Measurements from ENCODE around the gene ANGPTL7.

The ANGPTL7 gene

DNA sequence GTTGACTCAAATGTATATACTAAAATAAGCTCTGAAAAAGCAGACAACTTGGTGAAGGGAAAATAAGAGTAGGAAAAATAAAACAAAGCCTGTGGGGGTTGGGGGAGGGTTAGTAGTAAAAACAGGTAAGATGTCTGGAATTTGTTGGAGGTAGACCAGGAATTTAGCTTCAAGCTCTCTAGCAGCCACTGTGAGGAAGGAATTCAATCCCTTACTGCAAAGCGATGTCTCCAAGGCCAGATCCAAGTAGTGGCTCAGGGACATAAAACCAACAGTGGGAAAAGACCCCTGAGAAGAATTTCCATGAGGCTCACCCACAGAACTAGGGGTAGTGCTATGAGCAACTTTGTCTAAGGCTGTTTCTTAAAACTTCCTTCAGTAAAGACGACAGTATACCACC is 7.8 kb downstream of the ANGPTL7 start:
- Histone ChIP-seq H3K36me3 (ENCODE audit: control insufficient read depth in 5 of 5, insufficient read depth in 5 of 5, low read length in 5 of 5) (peaks cover 28 to 93% (median 63%) of the 10 kb centered on the region in 5 donors), H3K9ac (ENCODE audit: low read length in 5 of 5) (no peak overlapping the region), H3K4me1 (ENCODE audit: control insufficient read depth in 5 of 5, insufficient read depth in 5 of 5, low read length in 5 of 5) (no peaks in the 10 kb centered on the region), H3K9me3 (ENCODE audit: control insufficient read depth in 5 of 5, low read length in 5 of 5) (no peaks in the 10 kb centered on the region), H3K27ac (ENCODE audit: low read depth, low read length) (no peak overlapping the region), H3K27me3 (ENCODE audit: control insufficient read depth in 5 of 5, insufficient read depth in 4 of 5, low read length in 5 of 5) (no peaks in the 10 kb centered on the region), H3K4me3 (ENCODE audit: low read depth in 1 of 5, low read length in 5 of 5) (no peak overlapping the region)

DNA sequence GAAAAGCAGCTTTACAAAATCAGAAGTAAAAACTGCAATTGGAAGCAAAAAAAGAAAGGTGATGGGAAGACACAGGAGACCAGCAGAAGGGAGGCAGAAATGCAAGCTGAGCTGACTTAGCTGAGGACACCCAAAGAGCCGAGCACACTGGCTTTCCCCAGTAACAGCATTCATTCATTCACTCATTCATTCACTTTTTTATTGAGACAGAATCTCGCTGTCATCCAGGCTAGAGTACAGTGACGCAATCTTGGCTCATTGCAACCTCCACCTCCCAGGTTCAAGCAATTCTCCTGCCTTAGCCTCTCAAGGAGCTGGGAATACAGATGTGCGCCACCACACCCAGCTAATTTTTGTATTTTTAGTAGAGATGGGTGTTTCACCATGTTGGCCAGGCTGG is 8.2 kb downstream of the ANGPTL7 start:
- H3K4me3 ChIP-seq (ENCODE audit: low read depth in 1 of 5, low read length in 5 of 5), result no peak overlapping the region
- no peaks in the 10 kb centered on the region for H3K9me3 ChIP-seq (ENCODE audit: control insufficient read depth in 5 of 5, low read length in 5 of 5)
- H3K36me3 ChIP-seq (ENCODE audit: control insufficient read depth in 5 of 5, insufficient read depth in 5 of 5, low read length in 5 of 5), result peaks cover 28 to 91% (median 63%) of the 10 kb centered on the region in 5 donors

DNA sequence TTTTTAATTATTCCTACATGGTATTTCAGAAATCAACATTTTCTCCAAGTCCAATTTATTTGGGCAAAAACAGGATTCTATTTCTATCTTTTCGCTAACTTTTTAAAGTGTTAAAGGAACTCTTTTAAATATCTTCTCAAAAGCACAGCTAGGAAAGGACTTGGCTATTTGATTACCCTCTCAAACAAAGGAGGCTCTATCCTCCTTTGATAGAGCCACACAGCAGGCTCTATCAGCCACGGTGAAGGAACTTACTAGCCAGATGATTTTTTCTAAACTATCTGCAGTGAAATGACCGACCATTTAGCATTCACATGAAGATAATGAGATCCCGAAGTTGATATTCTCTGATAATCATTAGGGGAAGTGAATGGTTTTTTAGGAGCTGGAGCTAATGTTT is 9.1 kb downstream of the ANGPTL7 start:
- no peak overlapping the region for H3K4me3 ChIP-seq (ENCODE audit: low read depth in 1 of 5, low read length in 5 of 5)
- peaks cover 28 to 91% (median 61%) of the 10 kb centered on the region in 5 donors for H3K36me3 ChIP-seq (ENCODE audit: control insufficient read depth in 5 of 5, insufficient read depth in 5 of 5, low read length in 5 of 5)
- no peaks in the 10 kb centered on the region for H3K27me3 ChIP-seq (ENCODE audit: control insufficient read depth in 5 of 5, insufficient read depth in 4 of 5, low read length in 5 of 5)
- no peaks in the 10 kb centered on the region for H3K4me1 ChIP-seq (ENCODE audit: control insufficient read depth in 5 of 5, insufficient read depth in 5 of 5, low read length in 5 of 5)
- no peaks in the 10 kb centered on the region for H3K9me3 ChIP-seq (ENCODE audit: control insufficient read depth in 5 of 5, low read length in 5 of 5)
- H3K27ac ChIP-seq (ENCODE audit: low read depth, low read length), result no peak overlapping the region
- H3K9ac ChIP-seq (ENCODE audit: low read length in 5 of 5), result no peak overlapping the region

More for the DNA sequence above, 8.2 kb downstream of the ANGPTL7 start:
- H3K27me3 ChIP-seq (ENCODE audit: control insufficient read depth in 5 of 5, insufficient read depth in 4 of 5, low read length in 5 of 5), result no peaks in the 10 kb centered on the region
- no peaks in the 10 kb centered on the region for H3K4me1 ChIP-seq (ENCODE audit: control insufficient read depth in 5 of 5, insufficient read depth in 5 of 5, low read length in 5 of 5)
- H3K9ac ChIP-seq (ENCODE audit: low read length in 5 of 5), result no peak overlapping the region
- H3K27ac ChIP-seq (ENCODE audit: low read depth, low read length), result no peak overlapping the region

DNA sequence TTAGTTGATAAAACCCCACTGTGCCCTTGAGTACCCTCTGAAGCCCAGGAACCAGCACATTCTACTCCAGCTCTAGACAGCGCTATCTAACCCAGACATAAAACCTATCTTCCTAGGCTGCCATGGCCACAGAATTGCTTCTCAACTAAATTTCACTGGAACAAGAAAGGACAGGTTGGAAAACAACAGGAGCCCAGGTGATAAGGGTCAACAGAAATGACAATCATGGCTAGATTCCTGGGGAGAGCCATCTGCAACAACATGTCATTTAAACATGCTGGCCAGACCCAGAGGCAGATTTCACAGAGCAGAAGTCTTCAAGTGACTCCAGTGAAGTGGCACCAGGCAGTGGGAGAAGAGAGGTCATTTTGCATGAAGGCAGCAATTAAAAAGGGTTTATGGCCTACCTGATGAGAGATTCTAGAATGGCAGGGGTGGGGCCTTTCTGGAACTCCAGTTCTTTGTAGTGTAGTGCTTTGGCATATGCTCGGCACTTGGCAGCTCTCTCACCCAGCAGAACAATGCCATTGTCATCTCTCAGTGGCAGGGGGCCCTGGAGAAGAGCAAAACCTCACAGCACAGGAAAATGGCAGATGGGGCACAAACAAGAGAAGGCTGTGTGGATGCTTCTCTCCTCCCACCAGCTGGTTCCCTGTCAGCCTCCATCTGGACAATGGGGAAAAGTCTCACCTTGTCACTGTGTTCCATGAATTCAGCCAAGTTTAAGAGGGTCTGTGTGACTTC is 9.9 kb downstream of the ANGPTL7 start:
- Histone ChIP-seq H3K9ac (ENCODE audit: low read length in 5 of 5) (no peak overlapping the region), H3K27me3 (ENCODE audit: control insufficient read depth in 5 of 5, insufficient read depth in 4 of 5, low read length in 5 of 5) (no peaks in the 10 kb centered on the region), H3K4me3 (ENCODE audit: low read depth in 1 of 5, low read length in 5 of 5) (no peak overlapping the region), H3K9me3 (ENCODE audit: control insufficient read depth in 5 of 5, low read length in 5 of 5) (no peaks in the 10 kb centered on the region), H3K27ac (ENCODE audit: low read depth, low read length) (no peak overlapping the region), H3K4me1 (ENCODE audit: control insufficient read depth in 5 of 5, insufficient read depth in 5 of 5, low read length in 5 of 5) (no peaks in the 10 kb centered on the region), H3K36me3 (ENCODE audit: control insufficient read depth in 5 of 5, insufficient read depth in 5 of 5, low read length in 5 of 5) (peaks cover 28 to 90% (median 61%) of the 10 kb centered on the region in 5 donors)

DNA sequence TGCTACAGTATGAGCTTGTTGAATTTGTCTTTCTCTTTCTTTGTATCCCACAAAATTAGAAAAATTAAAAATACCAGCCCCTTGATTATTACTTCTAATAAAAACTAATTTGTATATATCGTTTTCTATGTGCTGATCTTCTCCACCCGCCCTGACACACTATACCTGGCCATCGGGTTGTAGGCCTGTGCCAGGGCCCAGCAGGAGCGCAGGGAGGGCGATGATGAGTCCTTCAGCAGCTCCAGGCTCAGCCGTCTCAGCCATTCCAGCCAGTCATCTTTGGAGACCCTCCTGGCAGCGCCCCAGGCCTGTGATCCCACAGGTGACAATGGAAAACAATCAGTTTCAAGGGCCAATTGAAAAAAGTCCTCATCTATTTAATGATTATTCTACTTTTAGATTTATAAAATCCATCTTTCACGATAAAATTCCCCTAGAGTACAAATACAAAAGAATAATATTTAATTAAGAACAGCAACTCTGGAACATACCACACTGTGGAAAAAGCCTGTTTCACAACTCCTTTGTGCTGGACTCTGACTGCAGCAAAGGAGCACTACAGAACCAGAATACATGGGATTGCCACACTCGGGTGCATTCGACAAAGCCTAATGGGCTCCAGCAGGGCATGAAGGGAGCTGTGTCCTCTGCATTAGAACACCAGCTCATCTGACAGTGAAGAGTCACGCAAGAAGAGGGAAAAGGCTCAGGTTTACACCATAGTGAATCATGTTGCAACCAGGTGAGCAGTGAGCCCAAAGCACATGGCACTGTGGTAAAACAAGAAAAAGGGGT is 15.4 kb downstream of the ANGPTL7 start:
- Histone ChIP-seq H3K4me1 (ENCODE audit: control insufficient read depth in 5 of 5, insufficient read depth in 5 of 5, low read length in 5 of 5) (no peaks in the 10 kb centered on the region), H3K9ac (ENCODE audit: low read length in 5 of 5) (no peak overlapping the region), H3K27ac (ENCODE audit: low read depth, low read length) (no peak overlapping the region), H3K4me3 (ENCODE audit: low read depth in 1 of 5, low read length in 5 of 5) (no peak overlapping the region), H3K9me3 (ENCODE audit: control insufficient read depth in 5 of 5, low read length in 5 of 5) (no peaks in the 10 kb centered on the region), H3K27me3 (ENCODE audit: control insufficient read depth in 5 of 5, insufficient read depth in 4 of 5, low read length in 5 of 5) (no peaks in the 10 kb centered on the region), H3K36me3 (ENCODE audit: control insufficient read depth in 5 of 5, insufficient read depth in 5 of 5, low read length in 5 of 5) (peaks cover 41 to 91% (median 57%) of the 10 kb centered on the region in 5 donors)

DNA sequence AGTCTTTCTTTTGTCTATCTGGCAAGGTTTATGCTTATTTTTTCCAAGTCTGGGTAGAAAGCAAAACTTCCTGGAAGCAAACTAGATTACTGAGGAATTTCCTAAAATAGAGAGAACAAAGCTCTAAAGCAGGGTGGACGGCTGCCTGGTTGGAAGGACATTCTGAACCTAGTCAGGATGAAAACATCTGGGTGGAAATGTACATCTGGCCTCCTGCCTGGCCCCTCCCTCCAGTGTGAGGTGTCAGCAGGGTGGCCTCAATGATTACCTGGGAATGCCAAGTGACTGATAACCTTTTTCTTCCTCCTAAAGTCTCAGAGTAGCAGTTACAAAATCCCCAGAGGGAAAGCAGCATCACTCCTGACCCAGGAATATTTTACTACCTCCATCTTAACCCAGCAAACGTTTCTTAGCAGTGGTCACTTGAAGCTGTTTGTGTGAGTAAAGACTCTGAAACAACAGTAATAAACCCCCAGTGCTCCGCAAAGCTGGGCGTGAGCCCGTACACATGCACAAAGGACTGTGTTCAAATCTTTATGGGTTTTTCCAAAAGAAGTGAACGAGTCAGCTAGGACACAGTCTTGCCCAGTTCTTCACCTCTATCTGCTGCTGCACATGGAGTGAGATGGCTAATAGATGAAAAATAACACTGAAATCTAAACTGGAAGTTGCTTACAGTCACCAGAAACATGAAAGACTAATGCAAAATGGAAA is 18.9 kb downstream of the ANGPTL7 start:
- no peaks in the 10 kb centered on the region for H3K27me3 ChIP-seq (ENCODE audit: control insufficient read depth in 5 of 5, insufficient read depth in 4 of 5, low read length in 5 of 5)
- H3K9ac ChIP-seq (ENCODE audit: low read length in 5 of 5), result peak overlapping the region in 1 of 5 donors; percentile 26
- peaks cover 51 to 96% (median 83%) of the 10 kb centered on the region in 5 donors for H3K36me3 ChIP-seq (ENCODE audit: control insufficient read depth in 5 of 5, insufficient read depth in 5 of 5, low read length in 5 of 5)
- H3K9me3 ChIP-seq (ENCODE audit: control insufficient read depth in 5 of 5, low read length in 5 of 5), result no peaks in the 10 kb centered on the region
- no peaks in the 10 kb centered on the region for H3K4me1 ChIP-seq (ENCODE audit: control insufficient read depth in 5 of 5, insufficient read depth in 5 of 5, low read length in 5 of 5)
- no peak overlapping the region for H3K4me3 ChIP-seq (ENCODE audit: low read depth in 1 of 5, low read length in 5 of 5)
- no peak overlapping the region for H3K27ac ChIP-seq (ENCODE audit: low read depth, low read length)

DNA sequence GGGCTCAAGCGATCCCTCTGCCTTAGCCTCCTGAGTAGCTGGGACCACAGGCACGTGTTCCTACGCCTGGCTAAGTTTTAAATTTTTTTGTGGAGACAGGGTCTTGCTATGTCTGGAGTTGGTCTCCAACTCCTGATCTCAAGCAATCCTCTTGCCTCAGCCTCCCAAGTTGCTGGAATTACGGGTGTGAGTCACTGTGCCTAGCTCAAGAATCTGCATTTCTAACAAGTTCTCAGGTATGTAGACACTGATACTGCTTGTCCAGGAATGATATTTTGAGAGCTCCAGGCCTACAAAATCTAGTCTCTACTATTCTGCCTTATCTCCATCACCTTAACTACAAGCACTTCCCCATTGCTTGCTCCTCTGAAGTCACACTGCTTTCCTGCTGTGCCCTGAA is 22.3 kb downstream of the ANGPTL7 start:
- Histone ChIP-seq H3K4me3 (ENCODE audit: low read depth in 1 of 5, low read length in 5 of 5) (no peak overlapping the region), H3K27ac (ENCODE audit: low read depth, low read length) (no peak overlapping the region), H3K27me3 (ENCODE audit: control insufficient read depth in 5 of 5, insufficient read depth in 4 of 5, low read length in 5 of 5) (no peaks in the 10 kb centered on the region), H3K36me3 (ENCODE audit: control insufficient read depth in 5 of 5, insufficient read depth in 5 of 5, low read length in 5 of 5) (peaks cover 50 to 96% (median 89%) of the 10 kb centered on the region in 5 donors), H3K4me1 (ENCODE audit: control insufficient read depth in 5 of 5, insufficient read depth in 5 of 5, low read length in 5 of 5) (peaks cover 0 to 5% (median 0%) of the 10 kb centered on the region in 5 donors), H3K9me3 (ENCODE audit: control insufficient read depth in 5 of 5, low read length in 5 of 5) (no peaks in the 10 kb centered on the region), H3K9ac (ENCODE audit: low read length in 5 of 5) (no peak overlapping the region)

DNA sequence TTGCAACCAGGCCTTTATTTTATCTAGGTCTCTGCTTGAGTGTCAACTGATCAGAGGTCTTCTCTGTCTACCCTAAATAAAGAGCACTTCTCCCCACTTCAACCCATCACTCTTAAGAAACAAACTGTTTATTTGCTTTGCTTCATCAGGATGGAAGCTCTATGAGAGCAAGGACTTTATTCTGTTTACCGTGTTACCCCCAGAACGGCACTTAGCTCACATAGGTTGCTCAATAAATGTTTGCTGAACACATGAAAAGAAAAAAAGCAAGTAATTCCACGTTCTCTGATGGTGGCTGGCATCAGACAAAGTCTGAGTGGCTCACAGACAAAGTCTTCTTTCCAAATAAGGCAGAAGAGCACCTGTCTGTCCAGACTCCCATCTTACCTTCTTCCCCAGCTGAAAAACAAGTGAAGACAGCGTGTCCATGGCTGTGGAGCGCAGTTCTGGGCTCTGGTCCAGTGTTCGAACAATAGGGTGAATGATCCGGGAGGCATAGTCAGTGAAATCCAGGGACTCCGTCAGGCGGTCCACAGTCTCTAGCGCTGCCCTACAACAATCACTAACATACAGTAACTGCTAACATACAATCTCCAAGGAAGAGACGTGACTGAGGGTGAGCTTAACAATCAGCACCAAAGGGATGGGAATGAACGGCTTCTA is 22.9 kb downstream of the ANGPTL7 start:
- H3K9me3 ChIP-seq (ENCODE audit: control insufficient read depth in 5 of 5, low read length in 5 of 5), result no peaks in the 10 kb centered on the region
- peaks cover 0 to 5% (median 0%) of the 10 kb centered on the region in 5 donors for H3K4me1 ChIP-seq (ENCODE audit: control insufficient read depth in 5 of 5, insufficient read depth in 5 of 5, low read length in 5 of 5)
- H3K4me3 ChIP-seq (ENCODE audit: low read depth in 1 of 5, low read length in 5 of 5), result no peak overlapping the region
- H3K36me3 ChIP-seq (ENCODE audit: control insufficient read depth in 5 of 5, insufficient read depth in 5 of 5, low read length in 5 of 5), result peaks cover 50 to 96% (median 88%) of the 10 kb centered on the region in 5 donors
- H3K27ac ChIP-seq (ENCODE audit: low read depth, low read length), result no peak overlapping the region
- H3K9ac ChIP-seq (ENCODE audit: low read length in 5 of 5), result no peak overlapping the region
- no peaks in the 10 kb centered on the region for H3K27me3 ChIP-seq (ENCODE audit: control insufficient read depth in 5 of 5, insufficient read depth in 4 of 5, low read length in 5 of 5)

DNA sequence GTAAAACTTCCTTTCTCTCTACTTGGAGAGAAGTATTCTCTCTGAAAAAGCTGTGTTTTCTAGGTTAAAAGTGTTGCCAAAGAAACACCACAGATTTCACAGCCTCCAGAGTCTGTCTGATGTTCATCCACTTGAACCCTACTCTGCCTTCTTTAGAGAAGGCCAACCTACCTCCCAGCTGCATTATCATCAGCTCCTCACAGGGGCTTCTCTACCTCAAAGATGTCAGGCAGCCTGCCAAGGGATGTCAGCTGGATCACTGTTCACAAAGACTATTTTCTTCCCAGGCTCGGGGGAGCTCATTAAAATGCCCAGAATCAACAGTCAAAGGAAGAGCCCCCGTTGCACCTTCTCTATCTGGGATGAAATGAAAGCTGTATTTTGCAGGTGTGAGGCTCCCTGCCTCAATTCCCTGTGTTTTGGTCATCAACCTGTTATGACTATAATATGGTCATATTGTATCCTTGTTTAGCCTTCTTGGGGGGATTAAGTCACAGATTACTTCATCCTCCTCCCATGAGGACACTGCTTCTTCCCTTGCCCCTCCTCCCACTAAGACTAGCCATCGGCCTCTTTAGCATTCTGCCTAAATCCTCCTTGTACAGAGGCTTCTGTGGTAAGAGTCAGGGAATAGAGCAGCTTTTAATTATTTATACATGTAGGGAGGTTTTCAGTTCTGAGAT is 25.7 kb downstream of the ANGPTL7 start:
- Histone ChIP-seq H3K27me3 (ENCODE audit: control insufficient read depth in 5 of 5, insufficient read depth in 4 of 5, low read length in 5 of 5) (no peaks in the 10 kb centered on the region), H3K9me3 (ENCODE audit: control insufficient read depth in 5 of 5, low read length in 5 of 5) (no peaks in the 10 kb centered on the region), H3K9ac (ENCODE audit: low read length in 5 of 5) (no peak overlapping the region), H3K4me3 (ENCODE audit: low read depth in 1 of 5, low read length in 5 of 5) (no peak overlapping the region), H3K36me3 (ENCODE audit: control insufficient read depth in 5 of 5, insufficient read depth in 5 of 5, low read length in 5 of 5) (peaks cover 46 to 93% (median 80%) of the 10 kb centered on the region in 5 donors), H3K4me1 (ENCODE audit: control insufficient read depth in 5 of 5, insufficient read depth in 5 of 5, low read length in 5 of 5) (peaks cover 0 to 5% (median 0%) of the 10 kb centered on the region in 5 donors), H3K27ac (ENCODE audit: low read depth, low read length) (no peak overlapping the region)
